SK-N-SH (cell line): ENCODE results near the gene CLSTN2.

Source experiments
- ELF1 ChIP-seq: IDR thresholded peaks from 2 replicates; pipeline ENCODE4 v1.4.0; 2012
- EP300 ChIP-seq, 2 experiments: IDR thresholded peaks; 2 replicates each; pipeline versions ENCODE4 v1.4.0 to v1.6.1; 2012; ENCODE audit warnings: borderline replicate concordance in 1 of 2, low read depth in 1 of 2, low read length in 1 of 2
- FOXM1 ChIP-seq: IDR thresholded peaks from 2 replicates; pipeline ENCODE4 v1.4.0; 2012; ENCODE audit warnings: low read depth, mild to moderate bottlenecking
- JUND ChIP-seq: IDR thresholded peaks from 2 replicates; pipeline ENCODE4 v1.4.0; 2012
- POLR2AphosphoS5 ChIP-seq: IDR thresholded peaks from 2 replicates; pipeline ENCODE4 v1.6.1; 2012; ENCODE audit warnings: low read depth, low read length
- RAD21 ChIP-seq: IDR thresholded peaks from 2 replicates; pipeline ENCODE4 v1.6.1; 2012; ENCODE audit warnings: mild to moderate bottlenecking, low read length
- RCOR1 ChIP-seq: fragments of 150-350 bp; IDR thresholded peaks from 2 replicates; pipeline ENCODE4 v1.6.1; 2017; ENCODE audit warnings: antibody characterized with exemption, low read length
- SIN3A ChIP-seq: IDR thresholded peaks from 2 replicates; pipeline ENCODE4 v1.6.1; 2012; ENCODE audit warnings: low read depth, mild to moderate bottlenecking, low read length, moderate library complexity, borderline replicate concordance
- TAF1 ChIP-seq: IDR thresholded peaks from 2 replicates; pipeline ENCODE4 v1.6.1; 2012; ENCODE audit warnings: low read depth, mild to moderate bottlenecking, low read length, moderate library complexity, borderline replicate concordance
- TF ChIP-seq, protein P1 (sequence below): fragments of 200-600 bp; sonication (generic); IDR thresholded peaks from 2 replicates; pipeline ENCODE4 v1.6.1; 2017; ENCODE audit warnings: antibody characterized with exemption, mild to moderate bottlenecking, moderate library complexity

DNA sequence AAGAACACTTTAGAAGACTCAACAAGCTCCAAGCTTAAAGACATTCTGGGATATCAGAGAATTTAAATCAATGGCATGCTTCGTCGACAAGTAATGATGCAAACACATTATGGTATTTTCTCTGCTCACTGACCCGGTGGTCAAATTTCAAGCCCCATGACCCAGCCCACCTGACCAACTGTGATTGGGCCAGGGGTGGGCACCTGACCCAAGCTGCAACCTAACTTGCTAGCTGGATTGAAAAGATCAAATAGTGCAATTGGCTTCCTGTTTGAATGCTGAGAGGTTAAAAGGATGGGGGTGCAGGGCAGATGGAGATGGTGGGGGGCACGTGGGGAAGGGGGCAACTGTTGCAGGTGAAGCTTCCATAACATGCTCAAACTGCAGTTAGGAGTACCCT is 250.4 kb downstream of the CLSTN2 start:
- TF ChIP-seq SIN3A (no peak), JUND (no peak), RCOR1 (no peak), POLR2AphosphoS5 (no peak), ELF1 (no peak), TAF1 (no peak), FOXM1 (no peak), RAD21 (no peak), EP300 (IDR thresholded peaks at IDR 0.05; ENCODE audit: borderline replicate concordance in 1 of 2, low read depth in 1 of 2, low read length in 1 of 2) (no peak)
- TF ChIP-seq, protein P1, sequence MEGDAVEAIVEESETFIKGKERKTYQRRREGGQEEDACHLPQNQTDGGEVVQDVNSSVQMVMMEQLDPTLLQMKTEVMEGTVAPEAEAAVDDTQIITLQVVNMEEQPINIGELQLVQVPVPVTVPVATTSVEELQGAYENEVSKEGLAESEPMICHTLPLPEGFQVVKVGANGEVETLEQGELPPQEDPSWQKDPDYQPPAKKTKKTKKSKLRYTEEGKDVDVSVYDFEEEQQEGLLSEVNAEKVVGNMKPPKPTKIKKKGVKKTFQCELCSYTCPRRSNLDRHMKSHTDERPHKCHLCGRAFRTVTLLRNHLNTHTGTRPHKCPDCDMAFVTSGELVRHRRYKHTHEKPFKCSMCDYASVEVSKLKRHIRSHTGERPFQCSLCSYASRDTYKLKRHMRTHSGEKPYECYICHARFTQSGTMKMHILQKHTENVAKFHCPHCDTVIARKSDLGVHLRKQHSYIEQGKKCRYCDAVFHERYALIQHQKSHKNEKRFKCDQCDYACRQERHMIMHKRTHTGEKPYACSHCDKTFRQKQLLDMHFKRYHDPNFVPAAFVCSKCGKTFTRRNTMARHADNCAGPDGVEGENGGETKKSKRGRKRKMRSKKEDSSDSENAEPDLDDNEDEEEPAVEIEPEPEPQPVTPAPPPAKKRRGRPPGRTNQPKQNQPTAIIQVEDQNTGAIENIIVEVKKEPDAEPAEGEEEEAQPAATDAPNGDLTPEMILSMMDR: no peak
